Endothelial cell of umbilical vein (primary cell): ENCODE data around the gene LCOR.

ENCODE experiments used
- EZH2 ChIP-seq: IDR thresholded peaks from 2 replicates; pipeline ENCODE4 v1.6.1; 2012; ENCODE audit warnings: borderline replicate concordance, low read depth, mild to moderate bottlenecking, moderate library complexity, low read length, inconsistent platforms; ENCODE audit not compliant: severe bottlenecking
- JUN ChIP-seq: IDR thresholded peaks from 2 replicates; pipeline ENCODE4 v1.6.1; 2011; ENCODE audit warnings: borderline replicate concordance, low read depth; ENCODE audit not compliant: insufficient read length, insufficient read depth
- POLR2A ChIP-seq: IDR thresholded peaks from 2 replicates; pipeline ENCODE4 v1.6.1; 2012; ENCODE audit warnings: low read depth, mild to moderate bottlenecking, control low read depth, low read length
- POLR2AphosphoS5 ChIP-seq: IDR thresholded peaks from 2 replicates; pipeline ENCODE4 v1.6.1; 2012; ENCODE audit warnings: low read depth, mild to moderate bottlenecking, control low read depth, low read length, moderate library complexity; ENCODE audit not compliant: insufficient read depth
- TF ChIP-seq, protein P1 (sequence below), 2 donors: IDR thresholded peaks; 1 replicate in 1 of 2; 2 replicates in 1 of 2; pipeline ENCODE4 v1.5.1; 2011; ENCODE audit warnings: low read length in 2 of 2, mild to moderate bottlenecking in 2 of 2, moderate library complexity in 2 of 2, control low read depth in 1 of 2, inconsistent platforms in 1 of 2, low read depth in 1 of 2; ENCODE audit not compliant: insufficient read depth in 1 of 2; ENCODE audit errors: extremely low read depth in 1 of 2
- TF ChIP-seq, protein P2 (sequence below): IDR thresholded peaks from 2 replicates; pipeline ENCODE4 v1.6.1; 2011; ENCODE audit not compliant: insufficient read depth, insufficient read length

DNA sequence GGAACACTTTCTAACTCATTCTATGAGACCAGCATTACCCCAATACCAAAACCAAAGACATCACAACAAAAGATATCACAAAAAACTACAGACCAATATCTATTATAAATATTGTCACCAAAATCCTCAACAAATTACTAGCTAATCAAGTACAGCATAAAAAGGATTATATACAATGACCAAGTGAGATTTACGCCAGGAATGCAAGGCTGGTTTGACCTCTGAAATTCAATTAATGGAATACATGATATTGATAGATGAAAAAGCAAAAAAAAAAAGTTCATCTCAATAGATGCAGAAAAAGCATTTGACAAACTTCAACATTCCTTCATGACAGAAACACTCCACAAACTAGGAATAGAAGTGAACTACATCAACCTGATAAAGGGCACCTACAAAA is 175.3 kb downstream of the LCOR start:
- no peak for TF ChIP-seq EZH2
- TF ChIP-seq, protein P1, sequence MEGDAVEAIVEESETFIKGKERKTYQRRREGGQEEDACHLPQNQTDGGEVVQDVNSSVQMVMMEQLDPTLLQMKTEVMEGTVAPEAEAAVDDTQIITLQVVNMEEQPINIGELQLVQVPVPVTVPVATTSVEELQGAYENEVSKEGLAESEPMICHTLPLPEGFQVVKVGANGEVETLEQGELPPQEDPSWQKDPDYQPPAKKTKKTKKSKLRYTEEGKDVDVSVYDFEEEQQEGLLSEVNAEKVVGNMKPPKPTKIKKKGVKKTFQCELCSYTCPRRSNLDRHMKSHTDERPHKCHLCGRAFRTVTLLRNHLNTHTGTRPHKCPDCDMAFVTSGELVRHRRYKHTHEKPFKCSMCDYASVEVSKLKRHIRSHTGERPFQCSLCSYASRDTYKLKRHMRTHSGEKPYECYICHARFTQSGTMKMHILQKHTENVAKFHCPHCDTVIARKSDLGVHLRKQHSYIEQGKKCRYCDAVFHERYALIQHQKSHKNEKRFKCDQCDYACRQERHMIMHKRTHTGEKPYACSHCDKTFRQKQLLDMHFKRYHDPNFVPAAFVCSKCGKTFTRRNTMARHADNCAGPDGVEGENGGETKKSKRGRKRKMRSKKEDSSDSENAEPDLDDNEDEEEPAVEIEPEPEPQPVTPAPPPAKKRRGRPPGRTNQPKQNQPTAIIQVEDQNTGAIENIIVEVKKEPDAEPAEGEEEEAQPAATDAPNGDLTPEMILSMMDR (IDR thresholded peaks at IDR 0.05; ENCODE audit: extremely low read depth in 1 of 2, insufficient read depth in 1 of 2, low read depth in 1 of 2, low read length in 2 of 2), result no peak
- TF ChIP-seq, protein P2, sequence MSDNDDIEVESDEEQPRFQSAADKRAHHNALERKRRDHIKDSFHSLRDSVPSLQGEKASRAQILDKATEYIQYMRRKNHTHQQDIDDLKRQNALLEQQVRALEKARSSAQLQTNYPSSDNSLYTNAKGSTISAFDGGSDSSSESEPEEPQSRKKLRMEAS, result no peak
- TF ChIP-seq POLR2A, result no peak
- no peak for TF ChIP-seq POLR2AphosphoS5
- TF ChIP-seq JUN, result no peak
